SK-N-MC (cell line): ENCODE data around the gene MMP23B.

Experiments used
- EZH2 ChIP-seq: fragments of 200-600 bp; sonication (generic); IDR thresholded peaks from one replicate; pipeline ENCODE4 v1.6.1; 2017; ENCODE audit warnings: antibody characterized with exemption
- FOXP2 ChIP-seq: optimal IDR thresholded peaks from 2 replicates; pipeline ENCODE3; 2011; ENCODE audit warnings: mild to moderate bottlenecking, moderate library complexity; ENCODE audit not compliant: insufficient read depth; ENCODE audit errors: extremely low read length, control extremely low read depth
- POLR2AphosphoS5 ChIP-seq: IDR thresholded peaks from 2 replicates; pipeline ENCODE4 v1.6.1; 2012; ENCODE audit warnings: mild to moderate bottlenecking, low read depth, low read length, borderline replicate concordance

DNA sequence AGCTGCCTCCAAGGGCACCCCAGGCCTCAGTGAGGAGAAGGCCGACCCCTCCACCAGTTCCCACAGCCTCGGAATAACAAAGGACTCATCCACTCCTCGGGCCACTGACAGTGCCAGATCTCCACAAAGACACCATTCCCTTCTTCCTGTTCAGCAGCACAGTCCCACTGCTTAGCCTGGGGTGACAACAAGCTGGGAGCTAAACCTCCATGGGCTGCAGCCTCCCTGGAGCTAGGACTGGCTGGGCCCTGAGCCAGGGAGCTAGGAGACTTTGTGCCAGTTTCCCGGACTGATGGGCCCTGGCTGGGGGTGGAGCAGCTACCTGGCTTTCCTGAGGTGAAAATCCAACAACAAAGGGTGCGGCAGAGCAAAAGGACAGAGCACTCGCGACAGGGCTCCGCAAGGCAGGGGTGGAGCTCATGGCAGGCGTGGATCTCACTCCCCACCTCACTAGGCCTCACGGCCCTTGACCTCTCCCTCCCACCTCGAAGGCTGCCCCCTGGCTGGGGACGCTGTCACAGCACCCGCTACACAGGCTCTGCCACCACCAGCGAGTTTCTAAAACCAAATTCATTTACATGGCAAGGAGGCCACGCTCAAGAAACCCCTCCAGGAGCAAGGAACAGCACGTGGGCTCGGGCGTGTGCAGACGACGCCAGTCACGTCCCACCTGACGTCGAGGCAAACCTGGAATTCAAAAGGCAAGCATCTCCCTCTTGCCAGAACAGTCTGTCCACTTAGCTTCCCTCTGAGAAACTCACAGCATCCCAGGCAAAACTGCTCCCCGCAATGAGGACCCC is 46.8 kb downstream of the MMP23B start:
- TF ChIP-seq POLR2AphosphoS5 = no peak
- no peak for TF ChIP-seq EZH2
- TF ChIP-seq FOXP2 = no peak
